ENCODE results near the gene OBP2A.

- no peak for TF ChIP-seq EP300 (IDR thresholded peaks at IDR 0.05)
- no peak for TF ChIP-seq CTCF (IDR thresholded peaks at IDR 0.05)
Measured at GRCh38 chr9:135552698-135553171, 6.8 kb downstream of the OBP2A start.

Data from ovary (tissue), 3 donors.